IPS-20b (cell line): ENCODE measurements around the gene GCAT.

ENCODE experiments used
- H3K27ac ChIP-seq: one replicate; pipeline ENCODE4 v1.5.1; 2013; ENCODE audit warnings: low read length
- H3K27me3 ChIP-seq: 2 replicates; pipeline ENCODE4 v1.6.1; 2013; ENCODE audit warnings: mild to moderate bottlenecking, low read length, inconsistent platforms; ENCODE audit not compliant: insufficient read depth
- H3K36me3 ChIP-seq: 2 replicates; pipeline ENCODE4 v1.6.1; 2013; ENCODE audit warnings: low read depth, mild to moderate bottlenecking, inconsistent platforms, low read length, moderate library complexity; ENCODE audit not compliant: insufficient read depth
- H3K4me1 ChIP-seq: 2 replicates; pipeline ENCODE4 v1.6.1; 2013; ENCODE audit warnings: mild to moderate bottlenecking, control low read depth, inconsistent platforms, low read length, moderate library complexity; ENCODE audit not compliant: insufficient read depth
- H3K4me3 ChIP-seq: 2 replicates; pipeline ENCODE4 v1.5.1; 2013; ENCODE audit warnings: mild to moderate bottlenecking, low read length, inconsistent platforms
- H3K9ac ChIP-seq: 2 replicates; pipeline ENCODE4 v1.6.1; 2013; ENCODE audit warnings: low read depth, mild to moderate bottlenecking, inconsistent platforms, low read length, moderate library complexity
- H3K9me3 ChIP-seq: 2 replicates; pipeline ENCODE4 v1.6.1; 2013; ENCODE audit warnings: mild to moderate bottlenecking, low read depth, low read length, inconsistent platforms; ENCODE audit not compliant: insufficient read depth

Gene GCAT

GRCh38 chr22:37803639-37804351 lies 3.9 kb upstream of the GCAT start:
- H3K36me3 ChIP-seq, result no peaks in the 10 kb centered on the region
- no peaks in the 10 kb centered on the region for H3K9me3 ChIP-seq
- peaks cover 18% of the 10 kb centered on the region; the same call in 1 of the 2 replicates for H3K4me1 ChIP-seq
- H3K27ac ChIP-seq, result no peak overlapping the region
- peaks cover 69% of the 10 kb centered on the region for H3K27me3 ChIP-seq
- H3K4me3 ChIP-seq, result peak overlapping the region; percentile 90
- H3K9ac ChIP-seq, result peak overlapping the region; percentile 72

- Histone ChIP-seq H3K4me3 (peak overlapping the region; percentile 90; the same call in 1 of the 2 replicates), H3K27ac (no peak overlapping the region), H3K9ac (peak overlapping the region; percentile 72; the same call in 1 of the 2 replicates), H3K27me3 (peaks cover 69% of the 10 kb centered on the region), H3K36me3 (no peaks in the 10 kb centered on the region), H3K4me1 (peaks cover 21% of the 10 kb centered on the region), H3K9me3 (no peaks in the 10 kb centered on the region)
Measured at GRCh38 chr22:37804352-37804880, 3.3 kb upstream of the GCAT start.

GRCh38 chr22:37804881-37805809 lies 2.6 kb upstream of the GCAT start:
- H3K27ac ChIP-seq, result no peak overlapping the region
- no peaks in the 10 kb centered on the region for H3K9me3 ChIP-seq
- H3K4me3 ChIP-seq, result peak overlapping the region; percentile 90
- no peaks in the 10 kb centered on the region for H3K36me3 ChIP-seq
- peak overlapping the region; percentile 72 for H3K9ac ChIP-seq
- peaks cover 69% of the 10 kb centered on the region for H3K27me3 ChIP-seq
- H3K4me1 ChIP-seq, result peaks cover 21% of the 10 kb centered on the region

- no peak overlapping the region for H3K27ac ChIP-seq
- H3K4me1 ChIP-seq, result peaks cover 21% of the 10 kb centered on the region
- H3K36me3 ChIP-seq, result no peaks in the 10 kb centered on the region
- H3K9ac ChIP-seq, result peak overlapping the region; percentile 72
- H3K27me3 ChIP-seq, result peaks cover 69% of the 10 kb centered on the region
- no peaks in the 10 kb centered on the region for H3K9me3 ChIP-seq
- peak overlapping the region; percentile 90 for H3K4me3 ChIP-seq
Measured at GRCh38 chr22:37805810-37806277, 1.9 kb upstream of the GCAT start.

- Histone ChIP-seq H3K9ac (peak overlapping the region; percentile 72; the same call in 1 of the 2 replicates), H3K4me3 (peak overlapping the region; percentile 90), H3K36me3 (no peaks in the 10 kb centered on the region), H3K27me3 (peaks cover 65% of the 10 kb centered on the region), H3K27ac (no peak overlapping the region), H3K9me3 (no peaks in the 10 kb centered on the region), H3K4me1 (peaks cover 21% of the 10 kb centered on the region)
Measured at GRCh38 chr22:37806409-37807333, 1.1 kb upstream of the GCAT start.

- Histone ChIP-seq H3K4me3 (peak overlapping the region; percentile 90), H3K4me1 (peaks cover 16% of the 10 kb centered on the region), H3K9ac (peak overlapping the region; percentile 71; the same call in 1 of the 2 replicates), H3K27ac (no peak overlapping the region), H3K9me3 (no peaks in the 10 kb centered on the region), H3K36me3 (peaks cover 2% of the 10 kb centered on the region), H3K27me3 (peaks cover 53% of the 10 kb centered on the region)
Measured at GRCh38 chr22:37808294-37808657, 542 bp downstream of the GCAT start.

GRCh38 chr22:37809672-37810333 lies 2.1 kb downstream of the GCAT start:
- Histone ChIP-seq H3K27ac (no peak overlapping the region), H3K36me3 (peaks cover 14% of the 10 kb centered on the region), H3K9me3 (no peaks in the 10 kb centered on the region), H3K27me3 (peaks cover 37% of the 10 kb centered on the region), H3K9ac (no peak overlapping the region), H3K4me1 (peaks cover 10% of the 10 kb centered on the region), H3K4me3 (no peak overlapping the region)

- Histone ChIP-seq H3K9ac (no peak overlapping the region), H3K9me3 (no peaks in the 10 kb centered on the region), H3K4me1 (peaks cover 2% of the 10 kb centered on the region; the same call in 1 of the 2 replicates), H3K27me3 (peaks cover 19% of the 10 kb centered on the region), H3K36me3 (peaks cover 24% of the 10 kb centered on the region), H3K27ac (no peak overlapping the region), H3K4me3 (no peak overlapping the region)
Measured at GRCh38 chr22:37811867-37812266, 4.1 kb downstream of the GCAT start.

- peaks cover 24% of the 10 kb centered on the region for H3K36me3 ChIP-seq
- H3K4me3 ChIP-seq, result no peak overlapping the region
Measured at GRCh38 chr22:37812869-37813678, 5.3 kb downstream of the GCAT start.

GRCh38 chr22:37815593-37815992 lies 7.9 kb downstream of the GCAT start:
- Histone ChIP-seq H3K9ac (no peak overlapping the region), H3K4me1 (0 out of 2 replicates have a peak, but pooled peaks cover 3% of the 10 kb centered on the region), H3K4me3 (no peak overlapping the region), H3K27me3 (peaks cover 24% of the 10 kb centered on the region), H3K27ac (no peak overlapping the region), H3K9me3 (no peaks in the 10 kb centered on the region), H3K36me3 (peaks cover 24% of the 10 kb centered on the region)

More at GRCh38 chr22:37812869-37813678, 5.3 kb downstream of the GCAT start:
- Histone ChIP-seq H3K27me3 (peaks cover 14% of the 10 kb centered on the region), H3K9me3 (no peaks in the 10 kb centered on the region), H3K27ac (no peak overlapping the region), H3K9ac (no peak overlapping the region), H3K4me1 (peaks cover 2% of the 10 kb centered on the region; the same call in 1 of the 2 replicates)
